ENCODE data around the gene C1orf226. TPM values are rescaled to one million over a fixed set of nuclear protein-coding genes. Genes with fewer than 3 reads are reported as not detected.

The C1orf226 gene
- total RNA-seq, 4 donors from 2014 or later, result 2.5 to 10.2 (median 3.7) TPM

GRCh38 chr1:162383516-162383915 is 2.0 kb downstream of the C1orf226 start:
- DNase-seq (ENCODE audit: low spot score) (no peak), ATAC-seq (ENCODE audit: low FRiP score) (no peak)
- TF ChIP-seq, protein P1, sequence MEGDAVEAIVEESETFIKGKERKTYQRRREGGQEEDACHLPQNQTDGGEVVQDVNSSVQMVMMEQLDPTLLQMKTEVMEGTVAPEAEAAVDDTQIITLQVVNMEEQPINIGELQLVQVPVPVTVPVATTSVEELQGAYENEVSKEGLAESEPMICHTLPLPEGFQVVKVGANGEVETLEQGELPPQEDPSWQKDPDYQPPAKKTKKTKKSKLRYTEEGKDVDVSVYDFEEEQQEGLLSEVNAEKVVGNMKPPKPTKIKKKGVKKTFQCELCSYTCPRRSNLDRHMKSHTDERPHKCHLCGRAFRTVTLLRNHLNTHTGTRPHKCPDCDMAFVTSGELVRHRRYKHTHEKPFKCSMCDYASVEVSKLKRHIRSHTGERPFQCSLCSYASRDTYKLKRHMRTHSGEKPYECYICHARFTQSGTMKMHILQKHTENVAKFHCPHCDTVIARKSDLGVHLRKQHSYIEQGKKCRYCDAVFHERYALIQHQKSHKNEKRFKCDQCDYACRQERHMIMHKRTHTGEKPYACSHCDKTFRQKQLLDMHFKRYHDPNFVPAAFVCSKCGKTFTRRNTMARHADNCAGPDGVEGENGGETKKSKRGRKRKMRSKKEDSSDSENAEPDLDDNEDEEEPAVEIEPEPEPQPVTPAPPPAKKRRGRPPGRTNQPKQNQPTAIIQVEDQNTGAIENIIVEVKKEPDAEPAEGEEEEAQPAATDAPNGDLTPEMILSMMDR (IDR thresholded peaks at IDR 0.05), result no peak

- ATAC-seq (ENCODE audit: low FRiP score), result no peak
- no peak for DNase-seq (ENCODE audit: low spot score)
- TF ChIP-seq, protein P1 (IDR thresholded peaks at IDR 0.05), result no peak
These were observed 2.6 kb downstream of the C1orf226 start for GRCh38 chr1:162384116-162384515.

DNA sequence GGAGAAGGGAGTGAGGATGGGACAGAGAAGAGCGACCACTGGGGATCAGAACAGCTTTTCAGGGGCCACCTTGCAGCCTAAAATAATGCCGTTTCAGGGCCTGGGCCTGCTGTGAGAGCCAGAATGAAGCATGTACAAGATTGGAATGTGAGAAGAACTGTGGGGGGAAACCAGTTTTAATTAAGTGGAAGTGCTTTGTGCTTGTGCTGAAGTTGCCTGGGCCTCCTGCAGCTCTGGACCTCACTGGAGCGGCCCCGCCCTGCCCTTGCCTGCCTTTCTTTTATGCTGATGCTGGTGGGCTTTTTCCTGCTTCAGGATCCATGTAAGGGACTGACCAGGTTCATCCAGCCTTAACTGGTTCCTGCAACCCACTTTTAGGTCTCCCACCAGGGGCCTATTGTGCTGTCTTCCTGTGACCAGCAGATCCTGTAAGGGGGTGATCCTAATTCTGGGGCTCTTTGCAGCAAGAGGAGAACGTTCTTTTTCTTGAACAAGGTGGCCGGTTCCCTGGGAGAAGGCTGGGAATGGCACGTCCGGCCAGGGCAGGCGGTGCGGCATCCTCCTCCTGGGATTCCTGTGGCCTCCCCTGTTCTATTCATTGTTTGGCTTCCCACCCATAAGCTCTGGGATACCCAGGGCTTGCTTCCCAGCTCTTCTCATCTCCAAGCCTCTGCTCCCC is 3.2 kb downstream of the C1orf226 start:
- DNase-seq (ENCODE audit: low spot score) (no peak), ATAC-seq (ENCODE audit: low FRiP score) (no peak)
- TF ChIP-seq, protein P1 (IDR thresholded peaks at IDR 0.05), result no peak

DNA sequence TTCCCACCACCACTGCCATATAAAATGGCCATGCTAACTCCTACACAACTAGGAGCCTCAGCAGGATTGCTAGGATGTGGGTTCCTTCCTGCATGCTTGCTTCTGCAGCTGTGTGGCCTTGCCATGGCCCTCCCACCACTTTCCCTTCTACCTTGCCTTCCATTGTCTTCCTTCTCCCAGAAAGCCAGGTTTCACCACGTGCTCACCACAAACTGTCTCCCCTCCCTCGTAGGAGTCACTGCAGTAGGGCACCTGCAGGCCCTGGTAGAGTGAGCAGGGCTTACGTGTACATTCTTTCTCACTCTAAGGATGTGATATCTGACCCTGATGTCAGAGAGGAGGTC is 3.7 kb downstream of the C1orf226 start:
- ATAC-seq (ENCODE audit: low FRiP score) (no peak), DNase-seq (ENCODE audit: low spot score) (no peak)
- TF ChIP-seq, protein P1 (IDR thresholded peaks at IDR 0.05), result no peak

- TF ChIP-seq, protein P1 (IDR thresholded peaks at IDR 0.05), result no peak
- ATAC-seq (ENCODE audit: low FRiP score) (no peak), DNase-seq (ENCODE audit: low spot score) (no peak)
These were observed 4.2 kb downstream of the C1orf226 start for GRCh38 chr1:162385702-162386101.

DNA sequence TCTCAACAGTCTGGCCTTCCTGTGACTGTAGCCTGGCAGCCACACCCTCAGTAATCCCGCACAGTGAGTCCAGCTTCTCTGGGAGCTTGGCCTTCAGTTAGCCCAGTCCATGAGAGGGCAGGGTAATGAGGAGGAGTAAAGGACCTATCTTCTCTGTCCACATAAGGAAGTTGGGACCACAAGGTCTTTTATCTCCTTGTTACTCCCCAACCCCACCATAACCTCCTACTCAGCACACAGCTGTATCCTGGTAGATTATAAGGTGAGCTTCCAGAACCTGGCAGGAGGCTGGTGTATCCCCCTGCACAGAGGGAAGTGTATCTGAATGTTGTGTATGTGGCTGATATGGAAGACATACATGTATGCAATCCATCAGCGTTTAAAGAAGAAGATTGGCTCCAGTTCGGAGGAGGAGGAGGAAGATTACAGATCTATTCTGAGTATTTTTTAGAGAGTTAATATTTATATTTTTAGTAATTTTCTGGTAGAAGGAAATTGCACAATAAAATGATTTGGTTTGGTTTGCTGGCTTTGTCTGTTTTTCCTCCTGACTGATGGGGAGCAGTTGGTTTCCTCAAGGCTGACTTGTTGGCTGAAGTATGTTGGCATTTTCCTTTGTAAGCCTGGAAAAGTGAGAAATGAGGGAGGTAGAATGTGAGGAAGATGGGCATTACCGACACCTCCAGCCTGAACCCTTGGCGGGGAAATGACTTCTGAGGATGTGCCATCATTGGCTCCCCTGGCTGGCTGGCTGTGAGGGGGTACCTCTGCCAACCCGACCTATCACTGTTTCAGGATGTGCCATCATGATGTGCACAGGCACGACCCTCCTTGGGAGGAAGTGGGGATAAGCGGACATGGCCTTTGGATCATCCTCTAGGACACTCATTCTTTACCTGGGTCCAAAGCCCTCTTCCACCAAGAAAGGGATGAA is 5.0 kb downstream of the C1orf226 start:
- DNase-seq (ENCODE audit: low spot score) (no peak), ATAC-seq (ENCODE audit: low FRiP score) (no peak)
- TF ChIP-seq, protein P1 (IDR thresholded peaks at IDR 0.05), result no peak
